Omental fat pad (tissue), 4 donors: ENCODE results near the gene DIP2C. TPM values are rescaled to one million over a fixed set of nuclear protein-coding genes. Genes with fewer than 3 reads are reported as not detected.

Experiments used
- ATAC-seq: fragments of 150-250 bp; one replicate; pipeline ENCODE4 v1.9.1; 2016; ENCODE audit warnings: mild to moderate bottlenecking, moderate library complexity; ENCODE audit not compliant: low FRiP score
- DNase-seq: peaks from one replicate; pipeline ENCODE4 v3.0.0-alpha.2; 2019; ENCODE audit warnings: low spot score
- CTCF ChIP-seq, 3 donors: fragments of 450-650 bp; IDR thresholded peaks; one replicate each; pipeline ENCODE4 v1.5.1; 2016 to 2017; ENCODE audit warnings: antibody characterized with exemption in 3 of 3, mild to moderate bottlenecking in 3 of 3, moderate library complexity in 2 of 3
- total RNA-seq, 4 donors: library from RNA; depleted of rRNA; stranded (reverse); fragments of >200 nt; gene quantifications; one replicate each; pipeline ENCODE4 v1.1.0, GENCODE V29; 2016

DIP2C gene
- total RNA-seq, 4 donors from 2014 or later: 19.7 to 56.5 (median 31.1) TPM

- TF ChIP-seq CTCF (IDR thresholded peaks at IDR 0.05): no peak
- DNase-seq: no peak
- no peak for ATAC-seq
Measured at GRCh38 chr10:538895-539294, 150.6 kb downstream of the DIP2C start.

DNA sequence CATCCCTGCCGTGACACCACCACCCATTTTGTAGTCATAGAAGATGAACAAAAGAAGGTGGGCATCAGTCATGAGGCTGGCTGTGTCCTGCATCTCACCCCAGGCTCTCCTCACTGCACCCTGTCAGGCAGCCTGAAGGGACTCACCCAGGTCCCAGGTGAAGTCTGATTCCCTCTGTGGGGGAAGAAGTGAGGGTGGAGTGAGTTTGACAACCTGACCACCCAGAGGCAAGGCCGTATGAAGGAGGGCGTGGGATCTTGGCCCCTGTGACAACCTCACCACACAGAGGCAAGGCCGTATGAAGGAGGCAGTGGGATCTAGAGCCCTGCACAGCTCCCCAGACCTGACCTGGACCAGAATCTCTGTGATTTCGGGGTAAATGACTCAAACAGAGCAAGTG lies 152.5 kb downstream of the DIP2C start:
- DNase-seq: no peak
- TF ChIP-seq CTCF (IDR thresholded peaks at IDR 0.05): no peak

DNA sequence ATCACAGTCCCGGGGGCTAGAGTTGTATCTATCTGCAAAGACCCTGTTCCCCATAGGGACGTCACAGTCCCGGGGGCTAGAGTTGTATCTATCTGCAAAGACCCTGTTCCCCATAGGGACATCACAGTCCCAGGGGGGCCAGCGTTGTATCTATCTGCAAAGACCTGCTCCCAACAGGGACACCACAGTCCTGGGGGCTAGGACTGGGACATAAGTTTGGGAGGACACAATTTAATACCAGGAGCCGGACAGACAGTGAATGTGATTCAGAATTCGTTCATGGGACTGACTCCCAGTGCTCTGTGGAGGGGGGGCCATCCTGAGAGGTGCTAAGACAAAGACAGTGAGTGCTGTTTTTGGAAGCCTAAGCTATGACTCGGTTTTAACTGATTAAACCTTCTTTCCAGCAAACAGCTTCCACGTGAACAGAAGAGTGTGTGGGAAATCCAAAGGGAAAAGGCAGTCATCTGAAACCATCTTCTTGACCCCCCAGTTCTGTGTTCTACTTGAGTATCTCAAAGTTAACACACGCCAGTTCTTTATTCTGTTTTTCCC lies 153.0 kb downstream of the DIP2C start:
- DNase-seq (no peak), ATAC-seq (no peak)
- no peak for TF ChIP-seq CTCF (IDR thresholded peaks at IDR 0.05)

More for the DNA sequence above, 152.5 kb downstream of the DIP2C start:
- no peak for ATAC-seq

GRCh38 chr10:535952-536351 lies 153.5 kb downstream of the DIP2C start:
- no peak for TF ChIP-seq CTCF (IDR thresholded peaks at IDR 0.05)
- no peak for DNase-seq
- ATAC-seq: no peak

DNA sequence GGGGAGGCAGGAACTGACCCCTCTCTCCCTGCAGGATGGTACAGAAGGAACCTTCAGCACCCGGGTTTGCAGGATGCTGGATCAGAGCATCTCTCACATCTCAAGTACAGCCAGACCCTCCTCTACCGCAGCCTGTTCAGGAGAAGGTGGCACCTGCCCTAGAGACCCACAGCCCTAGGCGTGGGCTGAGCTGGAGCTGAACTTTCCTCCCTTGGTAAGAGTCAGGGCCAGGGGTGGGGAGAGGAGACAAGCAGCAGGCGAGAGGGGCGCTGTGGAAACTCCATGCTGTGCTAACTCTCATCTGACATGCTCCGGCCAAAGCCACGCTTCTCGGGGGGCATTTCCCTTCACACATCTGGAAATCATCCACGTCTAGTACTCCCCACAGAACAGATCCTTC lies 154.4 kb downstream of the DIP2C start:
- ATAC-seq (no peak), DNase-seq (no peak)
- TF ChIP-seq CTCF (IDR thresholded peaks at IDR 0.05): no peak

DNA sequence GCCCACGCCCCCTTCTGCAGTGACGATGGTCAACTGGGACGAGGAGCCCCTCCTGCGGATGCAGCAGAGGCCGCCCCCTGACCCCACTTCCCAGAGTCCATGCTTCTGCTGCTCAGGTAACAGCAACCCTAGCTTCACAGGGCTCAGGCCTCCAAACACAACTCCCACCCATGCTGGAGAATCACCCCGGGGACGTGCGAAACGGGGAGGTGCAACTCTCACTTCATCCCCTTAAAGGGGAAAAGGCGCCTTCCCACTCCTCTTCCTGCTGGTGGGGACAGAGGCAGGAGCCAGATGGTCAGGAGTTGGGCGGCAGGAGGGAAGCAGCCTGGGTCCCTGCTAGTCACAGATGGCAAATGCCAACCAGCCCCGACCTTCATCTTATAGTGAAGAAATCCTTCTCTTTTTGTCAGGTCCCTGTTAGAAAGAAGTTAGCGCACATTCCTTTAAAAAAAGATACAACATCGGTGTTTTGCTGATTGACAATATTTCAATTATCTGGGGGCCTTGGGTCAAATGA lies 155.4 kb downstream of the DIP2C start:
- DNase-seq: no peak
- TF ChIP-seq CTCF (IDR thresholded peaks at IDR 0.05): no peak
- ATAC-seq: no peak

- no peak for TF ChIP-seq CTCF (IDR thresholded peaks at IDR 0.05)
- DNase-seq (no peak), ATAC-seq (no peak)
Measured at GRCh38 chr10:533611-534010, 155.9 kb downstream of the DIP2C start.
